ENCODE results near the gene RGS12. TPM values are rescaled to one million over a fixed set of nuclear protein-coding genes. Genes with fewer than 3 reads are reported as not detected.

RGS12 gene
- total RNA-seq, 2 experiments from 2014 or later = 9.7 to 10.9 TPM

DNA sequence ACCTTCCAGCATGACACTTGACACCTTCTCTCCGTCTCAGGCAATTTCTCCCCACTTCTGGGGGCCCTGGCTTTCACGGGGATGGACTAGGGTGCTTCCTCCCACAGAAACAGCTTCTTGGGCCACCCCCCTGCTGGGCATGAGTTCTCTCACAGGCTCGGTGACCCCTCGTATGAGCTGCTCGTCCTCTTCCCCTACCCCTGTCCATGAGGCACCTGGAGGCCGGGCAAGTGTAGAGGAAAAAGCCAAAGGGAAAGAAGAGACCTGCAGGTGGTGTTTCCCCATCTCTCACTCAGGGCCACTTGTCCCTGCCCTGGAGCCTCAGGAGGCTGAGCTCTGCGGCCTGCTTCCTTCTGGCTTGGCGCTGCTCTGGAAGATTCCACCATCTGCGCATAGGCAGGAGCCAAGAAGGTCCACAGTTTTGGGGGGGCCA is 1.9 kb upstream of the RGS12 start:
- no peak for DNase-seq
- POLR2A ChIA-PET = no interaction called here
- H3K36me3 Mint-ChIP-seq (ENCODE audit: low read depth) = no peaks in the 10 kb centered on the region
- H3K9me3 Mint-ChIP-seq = no peaks in the 10 kb centered on the region
- H3K27me3 Mint-ChIP-seq = peaks cover 45% of the 10 kb centered on the region
- no peak overlapping the region for H3K27ac Mint-ChIP-seq
- H3K4me3 Mint-ChIP-seq = no peak overlapping the region
- CTCF ChIA-PET = interaction anchor here (1.1 kb wide), 1 partner anchor 33 kb away, joined by 3 read pairs; no protein-coding TSS in a partner anchor
- H3K4me1 Mint-ChIP-seq = peaks cover 17% of the 10 kb centered on the region

DNA sequence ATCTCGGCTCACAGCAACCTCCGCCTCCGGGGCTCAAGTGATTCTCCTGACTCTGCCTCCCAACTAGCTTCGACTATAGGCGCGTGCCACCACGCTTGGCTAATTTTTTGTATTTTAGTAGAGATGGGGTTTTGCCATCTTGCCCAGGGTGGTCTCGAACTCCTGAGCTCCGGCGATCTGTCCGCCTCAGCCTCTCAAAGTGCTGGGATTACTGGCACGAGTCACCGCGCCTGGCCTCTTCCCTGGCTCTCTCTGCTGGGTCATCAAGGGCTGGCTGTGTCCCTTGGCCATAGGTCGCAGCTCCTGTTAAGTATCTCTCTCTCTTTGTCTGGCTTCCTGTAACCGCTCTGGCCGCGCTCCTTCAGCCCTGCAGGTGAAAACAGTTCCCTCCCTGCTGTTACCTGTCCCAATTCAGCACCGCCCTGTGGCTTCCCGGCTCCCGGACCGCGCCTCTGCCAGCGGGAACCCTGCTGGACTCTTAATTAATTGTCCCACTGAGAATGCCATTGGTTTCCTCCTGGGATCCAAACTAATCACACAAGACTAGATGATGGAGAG is 1.3 kb upstream of the RGS12 start:
- no peaks in the 10 kb centered on the region for H3K36me3 Mint-ChIP-seq (ENCODE audit: low read depth)
- CTCF ChIA-PET = interaction anchor here (0.6 to 1.1 kb wide), 2 partner anchors 32 to 60 kb away, joined by 3 read pairs; no protein-coding TSS in a partner anchor
- no peaks in the 10 kb centered on the region for H3K9me3 Mint-ChIP-seq
- H3K4me3 Mint-ChIP-seq = peak overlapping the region; percentile 74
- POLR2A ChIA-PET = no interaction called here
- H3K4me1 Mint-ChIP-seq = peaks cover 17% of the 10 kb centered on the region
- H3K27ac Mint-ChIP-seq = no peak overlapping the region
- no peak for DNase-seq
- H3K27me3 Mint-ChIP-seq = peaks cover 50% of the 10 kb centered on the region

- no peaks in the 10 kb centered on the region for H3K36me3 Mint-ChIP-seq (ENCODE audit: low read depth)
- H3K4me3 Mint-ChIP-seq = peak overlapping the region; percentile 74
- no peak overlapping the region for H3K27ac Mint-ChIP-seq
- peaks cover 50% of the 10 kb centered on the region for H3K27me3 Mint-ChIP-seq
- ChIA-PET POLR2A (no interaction called here), CTCF (interaction anchor here (0.6 to 1.1 kb wide), 2 partner anchors 32 to 60 kb away, joined by 3 read pairs; no protein-coding TSS in a partner anchor)
- no peaks in the 10 kb centered on the region for H3K9me3 Mint-ChIP-seq
- DNase-seq = peak; percentile 22
- H3K4me1 Mint-ChIP-seq = peaks cover 17% of the 10 kb centered on the region
Measured at GRCh38 chr4:3291969-3292570, 751 bp upstream of the RGS12 start.

- no peaks in the 10 kb centered on the region for H3K9me3 Mint-ChIP-seq
- DNase-seq = no peak
- H3K27me3 Mint-ChIP-seq = peaks cover 63% of the 10 kb centered on the region
- peak overlapping the region; percentile 70 for H3K27ac Mint-ChIP-seq
- peaks cover 17% of the 10 kb centered on the region for H3K4me1 Mint-ChIP-seq
- peak overlapping the region; percentile 72 for H3K4me3 Mint-ChIP-seq
- no peaks in the 10 kb centered on the region for H3K36me3 Mint-ChIP-seq (ENCODE audit: low read depth)
- POLR2A ChIA-PET = no interaction called here
- CTCF ChIA-PET = no interaction called here
Measured at GRCh38 chr4:3293401-3294391, 875 bp downstream of the RGS12 start.

DNA sequence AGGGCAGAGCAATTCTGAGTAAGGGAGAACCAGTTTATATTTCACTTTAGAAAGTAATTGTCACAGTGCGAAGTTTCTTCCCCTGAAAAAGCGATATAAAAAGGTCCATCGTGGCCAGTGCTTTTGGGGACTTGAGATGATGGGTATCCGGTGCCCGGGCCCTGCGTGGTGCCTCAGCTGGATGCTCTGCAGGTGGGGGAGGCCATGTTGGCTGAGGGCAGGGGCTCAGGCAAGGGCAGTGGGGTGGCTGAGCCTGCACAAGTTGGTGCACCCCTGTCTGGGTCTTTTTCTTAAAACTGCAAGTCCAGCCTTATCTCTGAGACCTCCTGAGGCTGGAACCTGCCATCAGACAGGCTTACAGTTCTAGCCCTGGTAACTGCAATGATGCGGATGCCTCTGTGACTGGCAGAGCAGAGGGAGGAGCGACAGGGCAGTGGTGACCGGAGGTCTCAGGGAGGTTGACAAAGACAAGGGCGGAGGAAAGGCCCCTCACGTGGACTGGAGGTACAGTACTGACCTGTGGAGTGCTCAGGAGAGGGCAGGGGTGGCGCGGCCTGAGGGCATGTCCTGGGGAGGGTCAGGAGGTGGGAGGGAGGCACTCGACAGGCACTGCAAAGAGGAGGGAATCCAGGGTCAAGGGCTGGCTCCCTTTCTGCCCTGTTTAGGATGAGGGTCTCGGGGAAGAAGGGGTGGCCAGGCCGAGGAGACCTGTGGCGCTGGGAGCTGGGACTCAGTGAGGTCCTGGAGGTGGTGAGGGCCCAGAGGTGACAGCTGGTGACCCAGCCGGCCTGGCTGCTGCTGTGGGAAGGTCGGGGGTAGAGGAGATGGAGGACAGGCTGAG is 1.8 kb downstream of the RGS12 start:
- no peaks in the 10 kb centered on the region for H3K9me3 Mint-ChIP-seq
- DNase-seq = no peak
- H3K36me3 Mint-ChIP-seq (ENCODE audit: low read depth) = no peaks in the 10 kb centered on the region
- H3K4me1 Mint-ChIP-seq = peaks cover 20% of the 10 kb centered on the region
- H3K27ac Mint-ChIP-seq = no peak overlapping the region
- H3K27me3 Mint-ChIP-seq = peaks cover 67% of the 10 kb centered on the region
- CTCF ChIA-PET = no interaction called here
- H3K4me3 Mint-ChIP-seq = no peak overlapping the region
- POLR2A ChIA-PET = no interaction called here

DNA sequence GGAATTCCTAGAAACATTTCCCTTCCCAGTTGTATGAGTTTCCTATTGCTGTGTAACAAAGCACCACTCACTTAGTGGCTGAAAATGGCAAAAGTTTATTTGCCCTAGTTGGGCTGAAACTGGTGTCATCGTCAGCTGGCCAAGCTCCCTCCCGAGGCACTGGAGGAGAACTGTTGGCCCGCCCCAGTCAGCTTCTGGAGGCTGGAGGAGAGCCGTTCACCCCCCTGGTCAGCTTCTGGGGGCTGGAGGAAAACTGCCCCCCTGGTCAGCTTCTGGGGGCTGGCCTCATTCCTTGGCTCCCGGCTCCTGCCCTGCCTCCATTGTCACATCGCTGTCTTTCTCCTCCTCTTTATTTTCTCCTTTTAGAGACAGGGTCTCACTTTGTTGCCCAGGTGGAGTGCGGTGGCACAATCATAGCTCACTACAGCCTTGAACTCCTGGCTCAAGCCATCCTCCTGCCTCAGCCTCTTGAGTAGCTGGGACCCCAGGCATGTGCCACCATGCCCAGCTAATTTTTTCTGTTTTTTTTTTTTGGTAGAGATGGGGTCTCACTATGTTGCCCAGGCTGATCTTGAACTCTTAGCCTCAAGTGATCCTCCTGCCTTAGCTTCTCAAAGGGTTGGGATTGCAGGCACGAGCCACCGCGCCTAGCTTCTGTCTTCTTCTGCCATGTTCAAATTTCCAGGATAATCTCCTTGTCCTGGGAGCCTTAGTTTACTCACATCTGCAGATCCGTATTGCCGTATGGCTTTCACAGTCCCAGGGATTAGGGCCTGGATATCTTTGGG is 3.2 kb downstream of the RGS12 start:
- Mint-ChIP-seq H3K36me3 (ENCODE audit: low read depth) (no peaks in the 10 kb centered on the region), H3K9me3 (no peaks in the 10 kb centered on the region), H3K4me3 (peak overlapping the region; percentile 13), H3K27ac (no peak overlapping the region), H3K4me1 (peaks cover 21% of the 10 kb centered on the region), H3K27me3 (peaks cover 58% of the 10 kb centered on the region)
- ChIA-PET CTCF (no interaction called here), POLR2A (no interaction called here)
- DNase-seq = no peak

GRCh38 chr4:3296651-3297050 is 3.8 kb downstream of the RGS12 start:
- Mint-ChIP-seq H3K9me3 (no peaks in the 10 kb centered on the region), H3K36me3 (ENCODE audit: low read depth) (no peaks in the 10 kb centered on the region), H3K27me3 (peaks cover 58% of the 10 kb centered on the region), H3K4me3 (no peak overlapping the region), H3K27ac (no peak overlapping the region), H3K4me1 (peaks cover 25% of the 10 kb centered on the region)
- ChIA-PET CTCF (no interaction called here), POLR2A (no interaction called here)
- no peak for DNase-seq

- Mint-ChIP-seq H3K9me3 (no peaks in the 10 kb centered on the region), H3K4me1 (peaks cover 27% of the 10 kb centered on the region), H3K27ac (no peak overlapping the region), H3K27me3 (peaks cover 54% of the 10 kb centered on the region), H3K36me3 (ENCODE audit: low read depth) (no peaks in the 10 kb centered on the region), H3K4me3 (no peak overlapping the region)
- POLR2A ChIA-PET = no interaction called here
- no peak for DNase-seq
- CTCF ChIA-PET = interaction anchor here (1.0 kb wide), 1 partner anchor 15 kb away, joined by 3 read pairs; no protein-coding TSS in a partner anchor
Measured at GRCh38 chr4:3297066-3297859, 4.4 kb downstream of the RGS12 start.

GRCh38 chr4:3299122-3299975 is 6.5 kb downstream of the RGS12 start:
- CTCF ChIA-PET = no interaction called here
- DNase-seq = no peak
- Mint-ChIP-seq H3K4me1 (peaks cover 38% of the 10 kb centered on the region), H3K36me3 (ENCODE audit: low read depth) (no peaks in the 10 kb centered on the region), H3K9me3 (no peaks in the 10 kb centered on the region), H3K4me3 (no peak overlapping the region), H3K27ac (no peak overlapping the region), H3K27me3 (peaks cover 55% of the 10 kb centered on the region)
- POLR2A ChIA-PET = no interaction called here

DNA sequence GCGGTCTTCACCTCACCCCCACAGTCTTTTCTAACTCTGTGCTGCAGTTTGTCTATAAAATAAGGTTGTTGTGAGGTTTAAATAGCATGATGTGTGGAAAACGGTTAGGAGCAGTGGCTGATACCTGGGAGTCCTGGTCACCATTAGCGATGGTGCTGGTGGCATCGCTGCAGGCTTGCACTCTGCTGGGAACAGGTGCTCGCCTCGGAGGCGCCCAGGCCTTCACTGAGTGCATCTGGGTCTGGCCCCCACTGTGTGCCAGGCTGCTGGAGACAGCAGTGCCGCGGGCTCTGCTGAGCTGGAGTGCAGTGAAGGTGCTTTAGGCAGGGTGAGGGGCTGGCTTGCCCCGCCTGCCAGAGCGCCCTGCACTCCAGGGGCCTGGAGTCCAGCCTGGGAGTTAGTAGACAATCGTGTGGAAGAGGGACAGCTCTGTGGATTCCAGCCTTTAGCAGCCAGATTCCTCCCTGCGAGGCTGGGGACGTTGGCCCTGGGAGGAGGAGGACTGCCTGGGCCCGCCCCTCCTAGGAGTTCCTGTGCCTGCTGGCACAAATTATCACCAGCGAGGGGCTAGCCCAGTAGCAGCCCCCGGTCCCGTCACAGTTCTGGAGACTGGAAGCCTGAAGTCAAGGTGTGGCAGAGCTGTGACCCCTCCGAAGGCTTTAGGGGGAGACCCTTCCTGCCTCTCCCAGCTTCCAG is 7.3 kb downstream of the RGS12 start:
- no peak overlapping the region for H3K4me3 Mint-ChIP-seq

More for the DNA sequence above, 7.3 kb downstream of the RGS12 start:
- H3K9me3 Mint-ChIP-seq = no peaks in the 10 kb centered on the region
- no peak overlapping the region for H3K27ac Mint-ChIP-seq
- ChIA-PET POLR2A (no interaction called here), CTCF (no interaction called here)
- no peak for DNase-seq
- peaks cover 44% of the 10 kb centered on the region for H3K4me1 Mint-ChIP-seq
- H3K27me3 Mint-ChIP-seq = peaks cover 51% of the 10 kb centered on the region
- H3K36me3 Mint-ChIP-seq (ENCODE audit: low read depth) = no peaks in the 10 kb centered on the region

All from activated CD4-positive, alpha-beta T cell treated with anti-CD3 and anti-CD28 coated beads, Interleukin-2, amount 10 ng/mL, durations not matched to agents 7 days and 5 days (primary cell).